SK-MEL-5 (cell line): Measurements from ENCODE around the gene FCHSD2. TPM values are rescaled to one million over a fixed set of nuclear protein-coding genes. Genes with fewer than 3 reads are reported as not detected.
"Not testable (repeated sequence)": the region's sequence is repeated elsewhere in the genome, so short reads cannot be mapped to it uniquely, and the experiment has no call there.

Experiments used
- DNase-seq: peaks from one replicate; pipeline ENCODE4 v3.0.0-alpha.2; 2016; ENCODE audit warnings: low read depth, low spot score
- in situ Hi-C: cut with HindIII; loops from 2 replicates; pipeline ENCODE4 v1.10.0; 2016; ENCODE audit warnings: low sequenced_read_pairs, high pct_unique_total_duplicates, low pct_unique_long_range_greater_than_20kb
- total RNA-seq: library from RNA; depleted of rRNA; stranded (reverse); fragments of >200 nt; shearing (Covaris generic); gene quantifications from 2 replicates; pipeline ENCODE4 v1.2.3, GENCODE V29; 2014

Gene FCHSD2
- total RNA-seq, 1 experiment from 2014 or later: 7.8 TPM

DNA sequence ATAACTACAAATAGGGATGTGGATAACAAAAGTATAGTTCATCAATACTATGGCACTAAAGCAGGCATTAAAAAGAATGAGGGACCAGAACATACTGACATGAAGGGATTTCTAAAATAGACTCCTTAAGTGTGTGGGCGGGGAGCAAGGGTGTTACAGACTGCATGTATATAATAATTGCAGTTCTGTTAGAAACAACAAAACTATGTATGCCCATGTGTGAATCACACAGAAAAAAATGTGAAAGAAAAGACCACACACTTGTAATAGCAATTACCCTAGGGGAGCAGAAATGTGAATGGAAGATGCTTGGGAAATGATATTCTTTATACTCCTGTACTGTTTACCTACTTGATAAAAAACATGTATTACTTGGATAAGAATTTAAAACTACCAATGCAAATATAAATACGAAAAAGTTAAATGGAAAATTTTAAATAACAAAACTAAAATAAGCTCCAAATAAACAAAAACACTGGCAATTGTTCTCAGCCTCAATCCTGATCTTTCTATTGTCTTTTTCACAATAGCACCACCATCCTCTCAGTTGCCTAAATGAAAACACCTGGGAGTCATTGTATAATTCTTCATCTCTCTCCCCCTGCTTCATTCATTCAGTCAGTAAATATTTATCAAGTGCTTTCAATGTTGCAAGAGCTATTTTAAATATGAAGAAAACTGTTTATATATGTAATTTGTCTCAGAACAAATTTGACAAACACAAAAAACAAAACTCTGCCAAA is 129.8 kb downstream of the FCHSD2 start:
- DNase-seq: no peak
- in situ Hi-C loops: no loop called here

DNA sequence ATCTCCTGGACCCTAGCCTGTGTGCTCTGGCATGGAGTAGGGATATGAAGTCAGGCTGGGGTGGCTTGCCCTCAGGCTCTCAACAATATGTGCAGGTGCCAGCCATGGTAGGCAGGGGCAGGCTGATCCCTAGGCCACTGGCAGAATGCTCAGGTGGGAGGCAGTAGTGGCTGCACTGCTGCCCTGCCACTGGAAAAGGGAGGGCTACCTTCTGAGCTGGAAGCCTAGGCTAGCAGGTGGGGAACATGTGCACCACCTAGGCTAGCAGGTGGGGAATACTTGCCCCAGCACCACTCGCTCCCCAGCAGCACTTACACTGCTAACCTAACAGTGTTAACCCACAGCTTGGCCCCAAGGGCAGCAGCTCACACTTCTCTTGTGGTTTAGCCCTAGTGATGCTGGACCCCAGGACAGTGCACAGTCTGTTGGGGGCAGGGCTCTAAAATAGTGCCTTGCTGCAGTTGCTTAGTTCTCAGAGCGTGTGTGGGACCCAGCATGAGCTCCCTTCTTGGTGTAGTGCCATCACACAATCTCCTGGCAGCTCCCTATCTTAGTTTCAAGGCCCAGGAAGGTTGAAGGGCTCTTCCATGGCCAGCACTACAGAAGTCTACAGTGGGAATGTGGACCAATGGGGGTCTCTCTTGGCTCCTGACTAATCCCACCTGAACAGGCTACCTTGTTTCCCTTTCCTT is 130.8 kb downstream of the FCHSD2 start:
- DNase-seq: no peak
- in situ Hi-C loops: no loop called here

DNA sequence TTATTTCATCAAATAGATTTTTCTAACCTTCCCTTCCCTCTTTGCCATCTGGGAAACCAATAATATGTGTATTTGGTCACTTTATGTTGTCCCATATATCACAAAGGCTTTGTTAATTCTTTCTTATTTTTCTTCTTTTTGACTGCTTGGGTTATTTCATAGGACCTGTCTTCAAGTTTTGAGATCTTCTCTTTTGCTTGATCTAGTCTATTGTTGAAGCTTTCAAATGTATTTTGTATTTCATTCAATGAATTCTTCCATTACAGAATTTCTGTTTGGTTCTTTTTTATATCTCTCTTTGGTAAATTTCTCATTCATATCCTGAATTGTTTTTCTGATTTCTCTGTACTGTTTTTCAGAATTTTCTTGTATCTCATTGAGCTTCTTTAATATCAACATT is 132.1 kb downstream of the FCHSD2 start:
- no peak for DNase-seq
- in situ Hi-C loops: no loop called here

DNA sequence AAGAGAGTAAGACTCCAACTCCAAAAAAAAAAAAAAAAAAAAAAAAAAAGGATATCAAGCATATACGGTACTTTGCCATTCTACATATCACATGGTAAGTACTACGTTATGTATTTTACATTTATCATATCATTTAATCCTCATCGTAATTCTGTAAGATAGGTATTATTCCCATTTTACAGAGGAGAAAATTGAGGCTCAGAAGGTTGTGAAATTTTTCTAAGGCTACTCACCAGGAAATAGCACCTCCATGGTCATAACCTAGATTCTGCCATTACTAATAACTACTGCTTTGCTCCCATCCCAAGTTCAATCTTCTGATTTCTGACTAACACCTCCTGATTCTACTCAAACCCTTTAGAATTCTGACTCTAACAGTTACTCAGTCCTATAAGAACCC is 138.0 kb downstream of the FCHSD2 start:
- in situ Hi-C loops: no loop called here
- DNase-seq: no peak

DNA sequence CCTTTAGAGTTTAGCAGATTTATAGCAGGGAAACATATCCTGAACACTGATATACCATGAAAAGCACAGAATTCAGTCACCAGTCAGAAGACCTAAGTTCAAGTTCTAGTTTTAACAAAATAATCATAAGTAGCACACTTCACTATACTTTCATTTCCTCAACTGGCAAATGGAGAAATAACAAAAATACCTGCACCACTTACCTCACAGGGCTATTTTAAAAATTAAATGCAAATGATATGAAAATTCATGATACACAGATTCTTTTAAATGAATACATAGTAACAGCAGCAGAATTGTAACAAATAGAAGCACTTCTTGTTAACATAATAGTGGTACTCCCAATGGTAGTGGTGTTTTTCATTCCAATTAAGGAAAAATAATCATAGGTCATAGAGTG is 139.0 kb downstream of the FCHSD2 start:
- DNase-seq: no peak
- in situ Hi-C loops: no loop called here

DNA sequence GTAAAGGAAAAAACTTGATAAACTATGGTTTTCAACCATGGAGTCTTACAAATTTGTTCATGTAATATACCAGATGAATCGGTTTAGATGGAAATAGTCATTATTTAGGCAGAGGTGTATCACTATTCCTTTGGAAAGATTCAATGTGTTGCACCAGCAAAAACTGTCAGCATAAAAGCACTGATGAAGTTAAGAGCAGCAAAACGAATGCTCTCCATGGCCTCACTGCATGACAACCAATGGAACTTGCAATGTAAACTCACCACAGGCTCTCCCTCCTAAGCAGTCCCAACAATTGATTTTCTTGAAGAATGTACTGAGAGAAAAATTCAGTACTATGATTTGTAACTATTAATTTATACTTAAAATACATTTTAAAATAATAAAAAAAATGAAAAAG is 139.9 kb downstream of the FCHSD2 start:
- in situ Hi-C loops: no loop called here
- DNase-seq: no peak

DNA sequence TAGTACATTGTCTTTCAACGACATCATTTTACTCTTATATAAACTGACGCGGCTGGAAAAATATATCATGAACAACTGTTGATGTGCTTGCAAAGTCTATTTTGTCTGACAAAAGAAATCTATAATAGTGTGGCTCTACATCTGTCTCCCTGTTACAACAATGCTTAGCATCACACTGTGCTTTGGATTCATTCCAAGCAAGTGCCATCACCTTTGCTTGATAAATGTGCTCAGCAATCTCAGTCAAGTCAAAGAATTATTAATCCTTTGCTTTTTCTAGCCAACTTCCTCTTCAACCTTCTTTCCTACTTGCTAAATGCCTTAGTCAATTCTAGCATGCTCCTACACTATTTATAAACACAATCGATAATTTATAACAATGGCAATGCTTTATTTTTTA is 140.5 kb downstream of the FCHSD2 start:
- DNase-seq: no peak
- in situ Hi-C loops: no loop called here

DNA sequence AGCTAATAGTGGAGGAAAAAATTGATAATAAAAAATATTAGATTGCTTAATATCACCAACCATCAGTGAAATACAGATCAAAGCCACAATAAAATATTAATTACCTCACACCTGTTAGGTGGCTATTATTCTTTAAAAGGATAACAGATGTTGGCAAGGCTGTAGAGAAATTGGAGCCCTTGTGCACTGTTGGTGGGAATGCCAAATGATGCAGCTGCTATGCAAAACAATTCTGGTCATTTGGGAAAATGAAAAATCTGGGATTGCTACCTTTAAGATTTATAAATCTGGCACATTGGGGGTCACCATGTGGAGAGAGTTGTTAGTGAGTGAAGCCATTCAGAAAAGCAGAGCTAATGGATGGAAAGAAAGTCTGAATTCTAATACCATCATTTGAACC is 143.4 kb downstream of the FCHSD2 start:
- no peak for DNase-seq
- in situ Hi-C loops: no loop called here

DNA sequence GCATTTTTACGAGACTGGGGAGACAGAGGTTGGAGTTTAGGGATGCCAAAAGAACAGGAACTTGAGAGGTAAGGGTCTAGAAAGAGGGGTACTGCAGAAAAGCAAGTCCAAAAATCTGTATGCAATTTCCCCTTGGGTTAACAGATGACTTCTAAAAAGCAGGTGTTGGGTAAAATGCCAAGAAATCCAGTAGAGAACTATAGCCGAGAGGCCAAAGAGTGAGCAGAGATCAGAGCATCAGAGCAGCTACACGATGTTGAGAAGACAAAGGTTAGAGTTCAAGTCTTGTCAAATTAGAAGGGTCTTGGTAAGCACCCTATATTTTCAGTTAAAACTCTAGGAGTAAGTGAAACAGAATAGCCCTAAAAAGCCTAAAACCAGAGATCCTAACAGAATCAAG is 145.2 kb downstream of the FCHSD2 start:
- in situ Hi-C loops: no loop called here
- DNase-seq: no peak

DNA sequence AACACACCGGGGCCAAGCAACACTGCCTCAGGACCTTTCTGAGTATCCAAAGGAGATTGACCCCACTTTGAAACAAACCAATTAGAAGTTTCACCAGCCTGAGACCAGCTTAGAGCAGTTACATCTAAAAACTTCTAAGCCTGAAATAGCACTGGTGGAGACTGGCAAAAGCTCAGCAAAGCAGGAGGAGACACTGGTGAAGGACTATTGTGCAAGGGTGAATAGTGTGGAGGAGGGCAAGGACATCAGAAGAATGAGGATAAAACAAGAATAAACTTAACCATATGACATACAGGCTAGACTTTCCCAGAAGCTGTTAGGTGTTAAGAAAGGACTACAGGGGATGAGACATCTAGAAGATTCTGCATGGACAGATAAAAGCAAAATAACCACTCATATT is 152.4 kb downstream of the FCHSD2 start:
- DNase-seq: no peak
- in situ Hi-C loops: no loop called here

DNA sequence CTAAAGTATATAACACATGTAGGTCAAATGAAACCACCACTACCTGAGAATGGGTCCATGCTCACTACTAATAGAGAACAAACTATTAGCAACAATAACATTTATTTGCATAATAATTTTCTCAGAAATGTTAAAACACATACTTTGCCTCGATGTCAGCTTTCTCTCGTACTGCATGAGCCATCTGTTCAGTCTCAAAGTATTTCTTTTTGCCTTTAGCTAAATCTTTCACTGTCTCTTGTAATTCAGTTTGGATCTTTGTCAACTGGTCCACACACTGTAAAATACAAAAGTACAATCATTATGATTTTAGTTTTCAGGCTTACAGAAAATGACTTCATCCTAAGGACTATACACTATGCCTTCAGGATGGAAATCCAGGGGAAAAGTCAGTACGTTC is 153.3 kb downstream of the FCHSD2 start:
- in situ Hi-C loops: no loop called here
- DNase-seq: no peak

DNA sequence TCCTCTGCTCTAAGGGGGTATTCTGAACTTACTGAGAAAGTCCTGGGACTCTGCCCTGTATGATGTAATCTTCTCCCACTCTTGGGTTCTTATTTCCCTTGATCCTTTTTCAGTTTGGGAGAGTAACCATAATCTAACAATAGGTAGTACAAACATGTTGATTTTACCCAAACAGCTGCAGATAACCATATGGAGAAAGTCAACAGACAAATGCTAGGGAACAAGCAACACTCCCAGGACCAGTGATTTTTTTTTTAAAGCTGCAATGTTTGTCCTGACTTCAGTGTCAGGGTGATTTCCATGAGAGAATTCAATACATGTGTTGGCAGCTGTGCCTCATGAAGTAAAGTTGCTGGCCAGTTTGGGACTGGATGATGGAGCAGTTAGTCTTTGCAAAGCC is 156.5 kb downstream of the FCHSD2 start:
- DNase-seq: no peak
- in situ Hi-C loops: no loop called here

DNA sequence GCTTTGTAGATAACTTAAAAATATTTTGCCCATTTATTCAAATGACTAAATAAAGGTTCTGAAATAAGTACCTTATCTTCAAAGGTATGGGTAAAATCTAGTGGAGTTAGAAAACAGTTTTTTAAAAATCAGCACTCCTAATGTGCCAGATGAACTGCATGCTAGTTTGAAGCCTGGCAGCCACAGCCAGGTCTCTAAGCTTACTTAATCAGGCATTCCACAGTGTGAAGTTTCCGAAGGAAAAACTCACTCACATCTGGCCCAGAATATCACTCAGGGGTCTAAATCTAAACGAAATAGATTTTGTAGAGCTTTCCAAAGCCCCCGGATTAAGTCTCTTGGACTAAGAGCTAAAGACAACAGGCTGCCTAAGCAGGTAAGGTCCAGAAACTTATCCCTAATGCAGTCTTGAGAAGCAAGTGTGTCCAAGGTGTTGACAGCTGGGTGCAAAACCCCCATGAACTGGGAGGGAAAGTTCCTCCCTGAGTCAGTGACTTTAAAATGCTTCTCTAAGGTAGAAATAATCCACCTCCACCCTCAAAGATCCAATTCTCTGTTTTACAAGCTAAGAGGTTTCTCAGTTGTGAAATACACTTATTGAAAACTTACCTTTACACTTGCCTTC is 157.6 kb downstream of the FCHSD2 start:
- in situ Hi-C loops: no loop called here
- DNase-seq: no peak

DNA sequence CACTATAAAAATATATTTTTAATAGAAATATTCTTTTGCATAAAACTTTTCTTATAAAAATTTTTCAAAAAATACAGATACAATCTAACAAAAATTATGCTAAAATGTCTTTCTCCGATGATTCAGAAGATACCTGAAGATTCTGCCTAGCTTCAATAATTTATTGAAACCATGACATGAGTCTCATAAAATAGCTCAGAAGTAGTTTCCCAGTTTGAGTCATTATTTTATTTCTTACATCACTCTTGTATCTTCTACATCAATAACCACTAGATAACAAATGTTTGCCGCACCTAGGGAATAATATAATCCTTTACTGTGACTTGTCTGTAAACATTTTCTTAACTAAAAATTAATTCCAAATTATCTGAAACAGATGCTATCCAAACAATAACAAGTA is 158.6 kb downstream of the FCHSD2 start:
- no peak for DNase-seq
- in situ Hi-C loops: no loop called here

DNA sequence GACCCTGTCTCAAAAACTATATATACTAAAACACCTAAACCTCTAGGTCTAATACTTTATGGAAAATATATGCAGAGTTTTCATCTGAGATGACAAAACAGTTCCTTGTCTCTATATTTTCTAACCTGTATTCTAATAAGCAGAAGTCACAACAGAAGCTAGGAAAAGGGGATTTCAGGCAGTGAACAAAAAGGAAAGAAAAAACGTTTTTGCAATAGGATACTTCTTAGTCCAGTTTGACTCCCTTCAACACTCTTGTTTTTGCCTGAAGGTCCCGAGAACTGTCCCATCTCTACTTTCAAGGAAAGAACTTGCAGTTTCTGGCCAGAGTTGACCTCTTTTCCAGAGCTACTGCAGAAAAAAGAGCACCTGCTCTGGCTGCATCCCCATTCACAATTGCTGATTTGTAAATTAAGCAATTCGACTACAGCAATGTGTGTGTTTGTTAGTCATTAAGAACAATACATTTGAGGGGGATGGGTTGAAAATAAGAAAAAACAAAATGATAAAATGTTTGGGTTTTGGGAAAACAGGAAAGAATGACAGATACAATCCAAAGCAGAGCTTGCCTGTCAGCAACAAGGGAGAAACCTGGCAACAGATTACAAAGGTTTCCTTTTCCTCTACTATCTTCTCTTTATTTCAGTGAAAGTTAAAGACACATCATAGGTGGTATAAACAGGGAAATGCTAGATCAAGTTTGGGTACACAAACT is 160.0 kb downstream of the FCHSD2 start:
- in situ Hi-C loops: no loop called here
- no peak for DNase-seq

DNA sequence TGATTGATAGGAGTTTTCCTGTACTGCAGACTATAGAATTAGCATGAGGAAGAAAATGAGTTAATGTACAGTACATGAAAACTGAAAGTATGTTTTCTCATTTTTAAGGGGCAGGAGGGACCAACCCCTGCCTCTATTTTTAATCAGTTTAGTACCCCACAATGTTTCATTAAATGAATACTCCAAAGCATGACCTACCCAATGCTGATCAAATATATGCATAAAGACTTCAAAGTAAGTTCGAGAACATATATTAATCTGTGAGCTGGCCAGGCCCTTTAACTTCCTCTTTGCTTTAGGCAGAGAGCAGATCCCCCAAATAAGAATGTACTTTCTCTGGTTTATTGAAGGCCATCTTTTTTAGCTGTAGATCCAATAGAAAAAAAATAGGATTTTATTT is 161.0 kb downstream of the FCHSD2 start:
- in situ Hi-C loops: no loop called here
- DNase-seq: no peak

DNA sequence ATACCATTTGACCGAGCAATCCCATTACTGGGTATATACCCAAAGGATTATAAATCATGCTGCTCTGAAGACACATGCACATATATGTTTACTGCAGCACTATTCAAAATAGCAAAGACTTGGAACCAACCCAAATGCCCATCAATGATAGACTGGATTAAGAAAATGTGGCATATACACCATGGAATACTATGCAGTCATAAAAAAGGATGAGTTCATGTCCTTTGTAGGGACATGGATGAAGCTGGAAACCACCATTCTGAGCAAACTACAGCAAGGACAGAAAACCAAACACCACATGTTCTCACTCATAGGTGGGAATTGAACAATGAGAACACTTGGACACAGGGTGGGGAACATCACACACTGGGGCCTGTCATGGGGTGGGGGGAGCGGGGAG is 164.3 kb downstream of the FCHSD2 start:
- DNase-seq, in situ Hi-C loops: not testable (repeated sequence)

DNA sequence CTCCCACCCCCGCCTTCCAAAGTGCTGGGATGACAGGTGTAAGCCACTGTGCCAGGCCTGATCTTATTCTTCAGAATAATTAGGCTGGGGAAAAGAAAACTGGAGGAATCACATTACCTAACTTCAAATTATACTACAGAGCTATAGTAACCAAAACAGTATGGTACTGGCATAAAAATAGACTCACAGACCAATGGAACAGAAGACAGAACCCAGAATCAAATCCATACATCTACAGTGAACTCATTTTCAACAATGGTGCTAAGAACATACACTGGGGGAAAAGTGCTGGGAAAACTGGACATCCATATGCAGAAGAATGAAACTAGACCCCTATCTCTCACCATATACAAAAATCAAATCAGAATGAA is 165.6 kb downstream of the FCHSD2 start:
- DNase-seq, in situ Hi-C loops: not testable (repeated sequence)
